ENCODE data around the gene PALD1.

PALD1 gene

DNA sequence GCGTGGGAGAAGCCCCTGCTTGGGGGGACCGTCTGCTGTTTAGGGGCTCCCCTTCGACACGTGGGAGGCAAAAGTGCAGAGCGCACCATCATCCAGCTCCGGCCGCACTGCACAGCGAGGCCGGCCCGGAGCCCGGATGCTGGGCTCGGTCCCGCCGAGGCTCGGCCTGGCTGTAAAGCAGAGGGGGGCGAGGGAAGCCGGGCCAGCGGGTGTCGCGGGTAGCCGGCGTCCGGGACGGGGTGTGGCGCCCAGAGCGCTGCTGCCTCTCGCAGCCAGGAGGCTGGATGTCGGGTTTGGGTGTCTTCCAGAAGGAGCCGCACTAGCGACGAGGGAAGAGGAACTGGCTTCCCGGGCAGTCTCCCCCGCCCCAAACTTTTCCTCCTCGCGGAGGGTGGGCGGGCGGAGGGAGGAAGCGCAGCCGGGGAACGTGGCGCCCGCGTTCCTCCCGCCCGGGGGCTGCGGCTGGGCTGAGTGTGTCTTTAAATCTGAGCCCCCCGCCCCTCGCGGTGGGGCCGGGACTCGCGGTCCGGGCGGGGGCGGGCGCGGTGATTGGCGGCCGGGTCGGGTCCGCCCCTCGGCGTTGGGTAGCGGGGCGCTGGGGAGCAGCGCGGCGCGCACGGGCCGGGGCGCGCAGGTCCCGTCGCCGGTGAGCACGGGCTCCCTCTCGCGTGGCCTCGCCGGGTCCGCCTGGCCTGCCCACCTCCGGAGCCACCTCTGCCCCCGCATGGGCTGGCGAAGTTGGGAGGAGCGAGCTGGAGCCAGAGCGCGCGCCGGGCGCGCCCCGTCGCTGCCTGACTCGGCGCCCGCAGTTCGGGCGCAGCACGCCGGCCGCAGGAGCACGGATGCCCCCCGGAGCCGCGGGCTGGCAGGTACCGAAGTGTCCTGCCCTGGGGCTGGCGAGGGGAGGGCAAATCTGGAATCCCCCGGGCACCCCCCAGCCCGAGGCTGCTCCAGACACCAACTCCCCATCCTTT, at the start of gene PALD1:
Gene PALD1, plus strand, starts transcription at position 577 of the 974 bp plus-strand sequence. CDS start 47,185 bp downstream, outside the sequence.
- no peak for DNase-seq (ENCODE audit: low read depth in 1 of 2, low spot score in 1 of 2)

DNA sequence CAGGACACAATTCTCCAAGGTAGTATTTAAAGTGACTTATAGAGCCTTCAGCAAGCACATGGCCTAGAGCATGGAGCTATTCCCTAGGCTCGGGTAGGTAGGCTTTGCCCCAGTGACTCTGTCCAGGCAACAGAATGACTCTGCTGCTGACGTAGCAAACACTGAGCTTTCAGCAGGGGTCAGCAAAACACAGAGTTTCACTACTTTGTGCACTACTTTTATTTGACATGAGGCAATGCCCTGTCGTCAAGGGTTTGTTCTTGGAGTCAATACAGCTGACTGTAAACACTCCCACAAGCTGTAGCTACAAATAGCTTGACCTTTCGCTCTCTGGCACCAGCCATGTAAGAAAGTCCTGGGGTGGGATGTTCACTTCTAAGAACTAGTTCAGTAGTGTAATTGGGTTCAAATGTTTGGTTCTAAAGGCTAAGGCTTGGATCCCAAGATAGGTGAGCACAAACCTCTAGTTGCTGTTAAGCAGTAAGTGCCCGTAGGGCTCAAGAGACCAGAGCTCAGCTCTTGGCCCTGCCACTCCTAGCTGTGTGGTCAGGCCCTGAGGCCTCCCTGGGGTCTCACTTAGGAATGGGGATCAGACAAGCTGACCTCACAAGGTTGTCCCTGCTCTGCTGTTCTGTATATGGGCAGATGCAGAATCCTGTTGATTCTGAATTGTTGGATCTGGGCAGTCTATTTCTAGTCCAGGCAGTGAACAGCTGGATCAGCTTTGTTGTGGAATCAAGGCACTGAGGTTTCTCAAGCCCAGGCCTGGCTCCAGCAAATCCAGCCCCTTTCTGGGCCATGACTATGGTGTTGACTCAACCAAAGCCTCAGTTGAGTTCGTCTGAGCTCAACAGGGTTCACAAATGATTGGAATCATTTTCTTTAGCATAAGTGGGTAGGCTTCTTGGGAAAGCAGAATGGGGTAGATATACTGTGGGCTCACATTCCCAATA, 47.8 kb upstream of the PALD1 start:
- no peak for DNase-seq (ENCODE audit: low read depth in 1 of 2, low spot score in 1 of 2)

DNA sequence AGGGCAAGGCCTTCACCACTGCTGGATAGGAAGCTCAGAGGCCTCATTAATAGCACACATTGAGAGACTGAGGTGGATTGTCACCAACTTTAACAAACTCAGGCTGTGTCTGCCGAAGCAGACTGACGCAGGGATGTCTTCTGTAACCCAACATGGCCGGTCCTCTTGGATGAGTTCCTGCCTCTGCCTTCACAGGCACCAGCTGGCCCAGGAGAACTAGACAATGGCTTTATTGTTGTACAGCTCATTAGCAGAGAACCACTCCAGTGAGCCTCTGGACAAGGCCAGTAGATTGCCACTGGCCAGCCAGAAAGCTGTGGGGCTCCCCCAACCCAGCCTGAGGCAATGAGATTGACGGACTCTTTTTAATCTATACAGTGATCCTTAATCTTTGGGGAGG, 46.5 kb upstream of the PALD1 start:
- DNase-seq (ENCODE audit: low read depth in 1 of 2, low spot score in 1 of 2): no peak

DNA sequence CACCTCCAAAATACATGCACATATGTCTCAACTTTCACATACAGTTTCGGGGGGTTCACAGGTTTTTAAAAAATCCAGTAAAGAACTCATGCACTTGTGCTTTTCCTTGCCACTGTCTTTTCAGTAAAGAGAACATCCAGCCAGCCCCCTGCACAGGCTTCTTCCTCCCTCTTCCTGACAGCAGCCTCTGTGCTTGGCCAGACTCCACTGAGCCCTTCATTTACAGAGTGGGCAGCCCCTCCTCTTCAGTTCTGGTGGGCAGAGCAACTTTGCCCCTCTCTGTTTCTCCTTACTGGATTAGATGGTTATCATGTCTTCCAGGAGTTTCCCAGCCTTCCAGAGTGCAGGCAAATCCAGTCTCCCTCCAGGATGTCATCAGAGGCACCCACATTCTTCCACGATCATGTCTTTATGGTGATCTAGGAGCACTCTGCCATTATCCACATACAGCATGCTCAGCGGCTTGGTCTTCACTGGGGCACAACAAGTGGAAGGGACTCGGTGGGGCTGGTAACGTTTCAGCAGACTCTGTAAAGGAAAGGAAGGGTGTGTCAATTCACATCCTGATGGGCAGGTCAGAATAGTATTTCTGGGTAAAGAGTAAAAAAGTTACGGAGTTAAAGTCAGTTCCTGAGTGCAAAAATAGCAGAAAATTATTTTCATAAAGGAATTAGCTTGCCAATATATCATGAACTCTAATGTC, 45.9 kb upstream of the PALD1 start:
- no peak for DNase-seq (ENCODE audit: low read depth in 1 of 2, low spot score in 1 of 2)

GRCh38 chr10:70433581-70434280, 44.8 kb upstream of the PALD1 start:
- no peak for DNase-seq (ENCODE audit: low read depth in 1 of 2, low spot score in 1 of 2)

GRCh38 chr10:70435241-70436085, 43.1 kb upstream of the PALD1 start:
- DNase-seq (ENCODE audit: low read depth in 1 of 2, low spot score in 1 of 2): no peak

- no peak for DNase-seq (ENCODE audit: low read depth in 1 of 2, low spot score in 1 of 2)
Observed at GRCh38 chr10:70437721-70438120, 40.8 kb upstream of the PALD1 start.

DNA sequence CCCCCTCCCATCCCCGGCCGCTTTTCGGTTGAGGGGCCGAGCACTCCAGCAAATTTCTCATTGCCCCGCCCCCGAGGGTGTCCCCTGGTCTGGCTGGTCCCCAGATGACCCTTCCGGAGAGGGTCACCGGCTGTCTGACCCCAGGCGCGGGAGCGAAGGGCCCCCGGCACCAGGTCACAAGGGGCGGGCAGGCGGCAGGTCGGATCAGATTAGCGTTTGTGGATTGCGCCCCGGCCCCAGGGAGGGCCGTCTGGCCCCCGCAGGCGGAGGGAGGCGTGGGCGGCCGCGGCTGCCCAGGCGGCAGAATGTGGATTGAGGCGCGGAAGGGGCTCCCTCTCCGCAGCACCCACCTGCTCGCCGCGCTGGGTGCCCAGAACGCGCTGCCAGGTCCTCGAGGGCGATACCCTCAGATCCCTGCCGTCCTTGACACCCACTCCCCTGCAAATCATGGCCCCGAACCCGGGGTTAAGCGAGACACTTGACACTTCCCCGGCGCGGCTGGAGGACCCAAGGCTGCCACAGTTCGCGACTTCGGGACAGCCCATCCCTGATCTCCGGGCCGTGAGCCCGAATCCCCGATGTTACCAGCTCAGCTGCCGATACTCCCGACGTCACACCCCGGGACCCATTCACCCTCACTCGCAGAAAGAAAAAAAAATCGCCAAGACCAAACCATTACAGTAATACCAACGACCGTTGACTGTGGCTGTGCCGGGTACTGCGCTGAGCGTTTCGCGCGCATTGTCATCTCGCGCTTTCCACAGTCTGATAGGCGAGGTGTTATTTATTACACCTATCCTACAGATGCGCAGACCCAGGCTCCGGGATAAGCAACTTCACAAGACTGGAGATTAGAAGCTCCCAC, 38.0 kb upstream of the PALD1 start:
- DNase-seq (ENCODE audit: low read depth in 1 of 2, low spot score in 1 of 2): no peak

DNA sequence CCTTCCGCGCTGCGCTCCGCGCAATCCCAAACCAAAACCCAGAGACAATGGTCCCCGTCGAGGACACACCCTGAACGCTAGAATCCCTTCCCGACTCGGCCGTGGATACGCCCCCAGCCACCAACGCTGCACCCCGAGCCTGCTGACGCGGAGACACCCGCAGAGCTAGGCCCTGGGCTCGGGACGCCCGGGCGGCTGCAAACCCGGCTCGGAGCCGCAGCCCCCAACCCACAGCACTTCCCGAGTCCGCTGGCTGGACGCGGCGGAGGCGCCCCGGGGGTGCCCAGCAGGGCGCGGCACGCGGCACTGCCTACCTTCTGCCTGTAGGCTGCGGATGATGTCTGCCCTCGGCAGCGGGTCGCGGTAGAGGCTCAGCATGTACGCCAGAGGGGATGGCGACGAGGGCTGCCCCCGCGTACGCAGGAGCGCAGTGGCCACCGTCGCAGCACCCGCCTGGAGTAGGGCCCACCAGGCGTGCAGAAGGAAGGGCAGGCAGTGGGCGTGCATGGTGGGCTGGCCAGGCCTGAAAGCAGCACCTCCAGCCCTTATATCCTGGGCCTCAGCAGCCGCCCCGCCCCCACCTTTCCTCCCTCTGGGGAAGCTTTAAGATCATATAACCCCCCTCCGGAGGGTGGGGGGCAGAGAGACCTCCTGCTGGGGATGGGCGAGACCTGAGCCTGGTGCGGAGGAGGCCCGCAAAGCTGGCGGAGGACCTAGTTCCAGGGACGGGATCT, 37.2 kb upstream of the PALD1 start, which contains the start of gene NODAL:
Gene NODAL, minus strand, starts transcription at position 521 of the 734 bp plus-strand sequence. Its CDS starts 14 bp downstream, at position 507.
- no peak for DNase-seq (ENCODE audit: low read depth in 1 of 2, low spot score in 1 of 2)

DNA sequence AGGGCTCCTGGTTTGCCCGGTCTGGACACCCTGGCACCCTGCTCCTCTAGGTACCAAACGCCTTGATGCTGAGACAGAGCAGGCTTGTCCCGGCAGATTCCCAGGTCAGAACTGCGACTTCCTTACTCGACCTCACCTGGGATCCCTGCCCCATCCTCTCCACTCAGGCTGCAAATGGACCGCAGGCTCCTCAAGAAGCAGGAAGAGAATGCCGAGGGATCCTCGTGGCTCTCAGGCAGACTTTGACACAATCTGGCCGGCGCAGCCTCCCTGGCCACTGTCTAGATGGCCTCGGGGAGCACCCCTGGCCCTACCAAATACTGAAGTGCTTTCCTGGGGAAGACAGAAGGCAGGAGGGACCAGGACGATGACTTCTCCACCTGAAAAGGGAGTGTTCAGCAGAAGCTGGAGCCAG, 36.7 kb upstream of the PALD1 start:
- DNase-seq (ENCODE audit: low read depth in 1 of 2, low spot score in 1 of 2): no peak

DNA sequence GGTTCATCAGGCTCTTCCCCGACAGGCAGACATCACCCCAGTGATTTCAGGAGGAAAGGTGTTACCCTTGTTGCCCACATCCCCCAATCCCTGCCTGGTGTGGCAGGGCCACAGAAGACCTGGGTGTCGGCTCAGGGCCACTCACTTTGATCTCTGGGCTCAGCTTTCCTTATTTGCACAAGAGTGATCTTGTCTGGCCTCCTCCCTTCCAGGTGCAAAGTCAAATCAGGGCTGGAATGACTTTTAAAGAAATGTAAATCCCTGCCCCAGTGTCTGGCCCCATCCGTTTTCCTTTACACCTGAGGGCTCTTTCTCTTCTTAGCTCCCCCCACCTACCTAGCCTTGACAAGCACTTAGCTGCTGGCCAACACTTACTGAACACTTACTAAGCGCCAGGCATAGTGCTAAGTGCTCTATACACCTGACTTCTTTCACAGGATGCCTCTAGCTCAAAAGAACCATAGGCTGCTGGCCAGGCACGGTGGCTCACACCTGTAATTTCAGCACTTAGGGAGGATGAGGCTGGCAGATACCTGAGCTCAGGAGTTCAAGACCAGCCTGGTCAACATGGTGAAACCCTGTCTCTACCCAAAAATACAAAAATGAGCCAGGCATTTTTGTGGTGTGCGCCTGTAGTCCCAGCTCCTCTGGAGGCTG, 36.1 kb upstream of the PALD1 start:
- no peak for DNase-seq (ENCODE audit: low read depth in 1 of 2, low spot score in 1 of 2)

DNA sequence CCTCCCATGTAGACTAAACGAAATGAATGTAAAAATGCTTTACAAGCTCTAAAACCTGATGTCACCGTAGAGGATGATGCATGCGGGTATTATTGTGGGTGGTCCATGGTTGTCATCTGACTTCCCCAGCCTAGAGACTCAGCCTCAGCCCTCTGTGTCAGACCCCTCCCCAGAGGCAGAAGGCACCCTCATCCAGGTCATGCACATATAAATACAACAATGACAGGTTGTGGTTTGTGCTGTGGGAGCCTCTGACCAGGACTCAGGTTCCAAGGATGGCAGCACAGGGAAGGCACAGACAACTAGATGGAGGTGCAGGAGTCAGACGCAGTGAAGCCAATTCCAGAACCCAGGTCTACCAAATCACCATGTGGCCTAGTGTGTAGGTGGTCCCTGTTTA, 33.8 kb upstream of the PALD1 start:
- no peak for DNase-seq (ENCODE audit: low read depth in 1 of 2, low spot score in 1 of 2)

DNA sequence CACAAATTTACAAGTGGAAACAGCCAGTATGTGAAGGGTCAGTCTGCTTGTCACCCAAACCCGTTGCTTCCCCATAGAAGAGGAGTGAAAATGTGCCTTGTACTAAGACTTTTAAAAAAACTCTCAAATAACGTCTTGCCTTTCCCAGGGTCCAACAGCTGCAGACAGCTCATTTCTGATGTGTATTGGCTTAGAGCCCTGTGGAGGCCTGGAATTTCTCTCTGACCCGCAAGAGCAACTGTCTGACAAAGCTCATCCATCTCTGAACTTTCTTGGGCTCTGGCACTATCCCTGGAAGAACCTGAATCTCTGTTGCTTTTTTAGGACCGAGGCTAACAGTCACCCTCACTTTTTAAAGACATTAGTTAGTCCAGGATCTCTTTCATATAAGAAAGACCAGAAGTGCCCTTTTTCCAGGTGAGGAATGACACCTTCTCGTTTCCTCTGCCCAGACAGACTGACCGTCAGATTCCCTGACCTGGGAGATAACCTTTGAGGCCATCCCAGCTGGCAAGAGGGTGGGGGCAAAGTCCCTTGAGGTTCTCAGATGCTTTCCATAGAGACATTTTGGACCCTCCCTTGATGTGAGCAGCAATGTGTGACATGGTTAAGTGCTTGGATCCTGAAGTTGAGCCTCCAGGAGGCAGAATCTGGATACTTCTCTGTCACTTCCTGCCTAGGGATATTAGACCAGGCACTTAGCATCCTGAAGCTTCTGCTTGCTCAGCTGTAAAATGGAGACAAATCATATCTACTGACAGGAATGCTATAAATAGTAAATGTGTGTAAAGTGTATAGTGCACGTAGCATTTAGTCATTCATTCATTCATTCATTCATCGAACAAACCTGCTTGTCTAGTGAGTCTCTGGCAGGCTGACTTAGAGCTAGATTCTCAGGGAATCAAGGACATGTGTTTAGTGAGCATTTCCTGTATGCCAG, 32.6 kb upstream of the PALD1 start:
- DNase-seq (ENCODE audit: low read depth in 1 of 2, low spot score in 1 of 2): no peak

DNA sequence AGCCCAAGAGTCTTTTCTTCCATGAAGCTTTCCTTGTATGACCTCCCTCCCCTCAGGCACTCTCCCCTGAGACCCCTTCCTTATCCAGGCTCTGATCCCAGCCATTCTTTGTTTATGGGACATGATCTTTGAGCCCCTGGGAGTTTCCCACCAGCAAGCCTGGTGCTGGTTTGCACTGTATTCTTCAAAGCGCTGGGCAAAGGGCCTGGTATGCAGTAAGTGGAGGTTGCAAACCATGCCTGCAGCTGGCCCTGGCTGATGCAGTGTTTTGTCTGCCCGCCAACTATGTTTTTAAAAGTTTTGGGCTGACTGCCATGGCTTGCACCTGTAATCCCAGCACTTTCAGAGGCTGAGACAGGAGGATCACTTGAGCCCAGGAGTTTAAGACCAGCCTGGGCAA, 30.3 kb upstream of the PALD1 start:
- no peak for DNase-seq (ENCODE audit: low read depth in 1 of 2, low spot score in 1 of 2)

- no peak for DNase-seq (ENCODE audit: low read depth in 1 of 2, low spot score in 1 of 2)
Observed at GRCh38 chr10:70455213-70455630, 23.3 kb upstream of the PALD1 start.

DNA sequence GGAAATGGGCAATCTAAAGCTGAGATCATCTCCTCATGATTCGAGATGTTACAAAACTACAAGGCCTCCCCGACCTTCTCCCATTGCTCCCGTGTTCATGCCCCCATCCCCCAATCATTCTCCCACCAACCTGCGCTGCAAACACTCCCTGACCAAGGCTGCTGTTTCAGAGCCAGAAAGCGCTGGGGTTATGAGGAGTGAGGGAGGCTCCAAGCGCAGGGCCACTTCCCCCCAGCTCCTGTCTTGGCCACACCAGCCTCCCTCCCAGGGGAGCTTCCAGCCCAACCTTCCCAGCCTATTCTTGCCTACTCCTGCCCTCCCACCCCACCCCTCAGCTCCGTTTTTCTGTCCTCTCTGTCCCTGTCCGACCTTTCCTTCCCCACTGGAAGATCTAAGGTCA, 22.4 kb upstream of the PALD1 start:
- DNase-seq (ENCODE audit: low read depth in 1 of 2, low spot score in 1 of 2): no peak

All from activated CD4-positive, alpha-beta T cell treated with anti-CD3 and anti-CD28 coated beads, Interleukin-2, amount 50 U/mL, for 24 hours (primary cell).